HFF-Myc (cell line): ENCODE data around the gene MADCAM1.

ENCODE experiments used
- DNase-seq: peaks from one replicate; pipeline ENCODE4 v3.0.0-alpha.2; 2011; ENCODE audit warnings: low read depth; ENCODE audit errors: extremely low read depth
- H3K4me3 ChIP-seq: replicated peaks from 2 replicates; pipeline ENCODE4 v1.5.1; 2011; ENCODE audit warnings: low read depth, mild to moderate bottlenecking, control low read depth, low read length
- CTCF ChIP-seq: IDR thresholded peaks from 2 replicates; pipeline ENCODE4 v1.5.1; 2012; ENCODE audit warnings: mild to moderate bottlenecking, low read depth, low read length, control low read depth; ENCODE audit errors: missing control alignments

Gene MADCAM1

DNA sequence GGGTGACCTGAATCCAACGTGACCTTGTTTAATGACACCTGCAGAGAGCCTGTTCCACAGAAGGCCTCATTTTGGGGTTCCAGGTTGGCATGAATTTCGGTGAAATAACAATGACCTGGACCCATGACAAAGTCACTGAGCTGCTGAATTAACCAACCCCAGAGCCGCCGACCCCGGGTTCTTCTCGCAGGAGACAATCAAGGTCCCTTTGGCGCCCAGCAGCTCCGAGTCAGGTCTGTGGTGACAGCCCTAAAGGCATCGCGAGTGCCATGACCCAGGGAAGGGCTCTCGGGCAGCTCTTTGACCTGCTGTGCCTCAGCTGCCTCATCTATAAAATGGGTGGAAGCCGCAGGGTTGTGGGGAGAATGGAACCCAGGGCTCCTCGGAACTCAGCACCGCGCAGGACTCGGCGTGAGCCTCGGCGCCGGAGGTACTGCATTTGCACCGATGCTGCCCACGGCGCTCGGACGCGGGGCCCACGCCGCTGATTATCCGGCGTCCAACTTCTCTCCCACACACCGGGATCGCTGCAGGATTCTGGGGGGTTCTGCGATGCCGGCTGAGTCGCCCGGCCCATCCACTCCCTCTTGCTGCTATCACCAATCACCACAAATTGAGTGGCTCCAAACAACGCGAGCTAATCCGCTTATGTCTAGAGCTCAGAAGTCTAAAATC, 41.1 kb upstream of the MADCAM1 start:
- TF ChIP-seq CTCF: no peak
- no peak overlapping the region for H3K4me3 ChIP-seq
- no peak for DNase-seq

DNA sequence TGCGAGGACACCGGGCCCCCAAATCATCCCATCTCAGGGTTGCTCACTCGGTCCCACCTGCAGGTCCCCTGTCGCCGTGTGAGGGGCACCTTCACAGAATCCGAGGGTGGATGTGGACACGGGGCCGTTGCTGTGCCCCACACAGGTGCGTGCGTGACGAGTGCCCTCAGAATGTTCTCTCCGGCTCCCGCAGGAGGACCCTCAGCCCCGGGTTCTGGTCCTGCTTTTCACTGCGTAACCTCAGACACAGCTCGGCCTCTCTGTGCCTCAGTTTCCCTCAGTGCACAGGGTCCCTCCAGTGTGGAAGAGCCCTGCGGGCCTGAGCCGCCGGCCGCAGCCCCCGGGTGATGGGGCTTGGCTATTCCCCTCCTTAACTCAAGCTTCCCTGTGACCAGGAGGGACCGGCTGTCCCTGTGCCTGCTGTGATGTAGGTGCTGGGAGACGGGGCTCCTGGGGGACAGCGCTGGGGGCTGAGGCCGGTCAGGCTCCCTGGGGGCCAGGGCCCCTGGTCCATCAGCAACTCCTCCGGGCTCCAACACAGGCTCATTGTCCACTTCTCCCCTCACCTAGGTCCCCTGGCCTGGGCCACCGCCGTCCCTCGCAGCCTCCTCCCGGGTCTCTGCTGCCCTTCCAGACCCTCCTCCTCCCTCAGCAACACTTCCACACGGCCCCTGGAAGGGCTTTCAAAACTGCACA, 40.3 kb upstream of the MADCAM1 start:
- no peak for DNase-seq
- H3K4me3 ChIP-seq: no peak overlapping the region
- TF ChIP-seq CTCF: no peak

DNA sequence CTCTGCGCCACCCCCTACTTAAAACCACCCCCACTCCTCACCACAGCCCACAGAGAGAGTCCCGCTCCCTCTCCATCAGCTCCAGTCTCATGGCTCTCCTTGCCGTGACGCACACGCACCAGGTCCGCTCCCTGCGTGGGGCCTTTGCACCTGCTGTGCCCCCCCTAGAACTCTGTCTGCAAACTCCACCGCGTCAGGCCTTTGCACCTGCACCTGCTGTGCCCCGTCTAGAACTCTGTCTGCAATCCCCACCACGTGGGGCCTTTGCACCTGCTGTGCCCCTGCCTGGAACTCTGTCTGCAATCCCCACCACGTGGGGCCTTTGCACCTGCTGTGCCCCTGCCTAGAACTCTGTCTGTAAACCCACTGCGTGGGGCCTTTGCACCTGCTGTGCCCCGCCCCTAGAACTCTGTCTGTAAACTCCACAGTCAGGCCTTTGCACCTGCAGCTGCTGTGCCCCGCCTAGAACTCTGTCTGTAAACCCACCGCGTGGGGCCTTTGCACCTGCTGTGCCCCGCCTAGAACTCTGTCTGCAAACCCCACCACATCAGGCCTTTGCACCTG, 39.7 kb upstream of the MADCAM1 start:
- no peak for DNase-seq
- H3K4me3 ChIP-seq: no peak overlapping the region
- TF ChIP-seq CTCF: no peak

DNA sequence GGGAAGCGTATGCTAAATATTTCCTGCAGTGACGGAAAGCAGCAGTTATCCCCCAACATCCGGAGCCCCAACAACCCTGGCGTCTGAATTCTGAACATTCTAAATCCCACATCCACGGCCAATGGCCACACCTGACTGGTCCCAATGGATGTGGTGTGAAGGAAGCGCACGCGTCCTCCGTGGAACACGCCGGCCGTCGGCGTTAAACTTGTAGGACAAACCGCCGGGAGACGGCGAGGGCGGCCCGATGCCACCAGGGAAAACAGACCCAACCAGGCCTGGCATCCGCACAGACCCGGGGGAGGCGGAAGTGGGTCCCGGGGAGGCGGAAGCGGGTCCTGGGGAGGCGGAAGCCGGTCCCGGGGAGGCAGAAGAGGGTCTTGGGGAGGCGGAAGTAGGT, 38.6 kb upstream of the MADCAM1 start:
- no peak overlapping the region for H3K4me3 ChIP-seq
- TF ChIP-seq CTCF: no peak
- DNase-seq: no peak

DNA sequence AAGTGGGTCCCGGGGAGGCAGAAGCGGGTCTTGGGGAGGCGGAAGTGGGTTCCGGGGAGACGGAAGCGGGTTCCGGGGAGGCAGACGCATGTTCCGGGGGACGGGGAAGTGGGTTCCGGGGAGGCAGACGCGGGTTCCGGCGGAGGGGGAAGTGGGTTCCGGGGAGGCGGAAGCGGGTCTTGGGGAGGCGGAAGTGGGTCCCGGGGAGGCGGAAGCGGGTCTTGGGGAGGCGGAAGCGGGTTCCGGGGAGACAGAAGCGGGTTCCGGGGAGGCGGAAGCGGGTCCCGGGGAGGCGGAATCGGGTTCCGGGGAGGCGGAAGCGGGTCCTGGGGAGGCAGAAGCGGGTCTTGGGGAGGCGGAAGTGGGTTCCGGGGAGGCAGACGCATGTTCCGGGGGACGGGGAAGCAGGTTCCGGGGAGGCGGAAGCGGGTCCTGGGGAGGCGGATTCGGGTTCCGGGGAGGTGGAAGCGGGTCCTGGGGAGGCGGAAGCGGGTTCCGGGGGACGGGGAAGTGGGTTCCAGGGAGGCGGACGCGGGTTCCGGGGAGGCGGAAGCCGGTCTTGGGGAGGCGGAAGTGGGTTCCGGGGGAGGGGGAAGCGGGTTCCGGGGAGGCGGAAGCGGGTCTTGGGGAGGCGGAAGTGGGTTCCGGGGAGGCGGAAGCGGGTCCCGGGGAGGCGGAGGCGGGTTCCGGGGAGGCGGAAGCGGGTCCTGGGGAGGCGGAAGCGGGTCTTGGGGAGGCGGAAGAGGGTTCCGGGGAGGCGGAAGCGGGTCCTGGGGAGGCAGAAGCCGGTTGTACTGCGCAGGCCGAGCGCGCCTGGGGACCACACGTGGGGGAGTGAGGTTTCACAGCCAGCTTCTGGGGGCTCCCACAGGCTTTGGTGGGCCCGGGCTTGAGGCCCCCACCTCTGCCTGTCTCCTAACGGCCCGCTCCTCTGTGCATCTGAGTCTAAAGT, 37.9 kb upstream of the MADCAM1 start:
- H3K4me3 ChIP-seq: no peak overlapping the region
- no peak for TF ChIP-seq CTCF
- no peak for DNase-seq

- DNase-seq: no peak
- no peak for TF ChIP-seq CTCF
- H3K4me3 ChIP-seq: peak overlapping the region; percentile 18
Observed at GRCh38 chr19:459724-460511, 36.4 kb upstream of the MADCAM1 start.
